Liver (tissue), 9 donors: ENCODE results near the gene ADAM11. TPM values are rescaled to one million over a fixed set of nuclear protein-coding genes. Genes with fewer than 3 reads are reported as not detected.

Experiments used
- DNase-seq: peaks from one replicate; pipeline ENCODE4 v3.0.0-alpha.2; 2017; ENCODE audit warnings: low spot score
- H3K27ac ChIP-seq, 2 donors: one replicate each; pipeline ENCODE4 v1.7.0; 2013; ENCODE audit warnings: inconsistent platforms in 2 of 2, low read length in 2 of 2, control low read depth in 1 of 2, low read depth in 1 of 2, mild to moderate bottlenecking in 1 of 2
- H3K27me3 ChIP-seq, 4 donors: one replicate each; pipeline versions ENCODE4 v1.6.1 to v1.7.0; 2013; ENCODE audit warnings: low read length in 3 of 4, inconsistent platforms in 1 of 4, mild to moderate bottlenecking in 1 of 4, moderate library complexity in 1 of 4; ENCODE audit not compliant: control insufficient read depth in 4 of 4, insufficient read depth in 4 of 4
- H3K36me3 ChIP-seq, 4 donors: one replicate each; pipeline versions ENCODE4 v1.6.1 to v1.7.0; 2013; ENCODE audit warnings: low read length in 3 of 4, mild to moderate bottlenecking in 3 of 4, low read depth in 1 of 4, moderate library complexity in 1 of 4; ENCODE audit not compliant: control insufficient read depth in 4 of 4, insufficient read depth in 3 of 4
- H3K4me1 ChIP-seq, 4 donors: one replicate each; pipeline versions ENCODE4 v1.6.1 to v1.7.0; 2013; ENCODE audit warnings: low read length in 3 of 4, mild to moderate bottlenecking in 3 of 4, moderate library complexity in 1 of 4; ENCODE audit not compliant: control insufficient read depth in 4 of 4, insufficient read depth in 4 of 4
- H3K4me3 ChIP-seq, 3 donors: one replicate each; pipeline versions ENCODE4 v1.6.1 to v1.7.0; 2013; ENCODE audit warnings: low read length in 3 of 3, control low read depth in 1 of 3, low read depth in 1 of 3, mild to moderate bottlenecking in 1 of 3
- H3K9ac ChIP-seq, 2 donors: one replicate each; pipeline ENCODE4 v1.7.0; 2013; ENCODE audit warnings: low read length in 2 of 2, mild to moderate bottlenecking in 2 of 2, moderate library complexity in 2 of 2, control low read depth in 1 of 2, low read depth in 1 of 2
- H3K9me3 ChIP-seq, 4 donors: one replicate each; pipeline versions ENCODE4 v1.6.1 to v1.7.0; 2013; ENCODE audit warnings: low read length in 3 of 4; ENCODE audit not compliant: control insufficient read depth in 4 of 4
- EGR1 ChIP-seq, 2 donors: IDR thresholded peaks; 2 replicates each; pipeline ENCODE4 v1.6.1; 2016 to 2018; ENCODE audit warnings: antibody characterized with exemption in 2 of 2, low read depth in 2 of 2
- FOXA1 ChIP-seq: IDR thresholded peaks from 2 replicates; pipeline ENCODE4 v1.6.1; 2016; ENCODE audit warnings: antibody characterized with exemption
- FOXA2 ChIP-seq: IDR thresholded peaks from 2 replicates; pipeline ENCODE4 v1.6.1; 2016; ENCODE audit warnings: antibody characterized with exemption
- GABPA ChIP-seq, 2 donors: IDR thresholded peaks in 1 of 2; conservative IDR thresholded peaks in 1 of 2; 2 replicates each; pipeline ENCODE4 v1.6.1; 2016; ENCODE audit warnings: antibody characterized with exemption in 2 of 2, mild to moderate bottlenecking in 1 of 2, moderate library complexity in 1 of 2
- HNF4A ChIP-seq, 2 donors: conservative IDR thresholded peaks; 2 replicates each; pipeline ENCODE4 v1.6.1; 2016; ENCODE audit warnings: antibody characterized with exemption in 2 of 2, mild to moderate bottlenecking in 2 of 2
- HNF4G ChIP-seq: IDR thresholded peaks from 2 replicates; pipeline ENCODE4 v1.6.1; 2016; ENCODE audit warnings: antibody characterized with exemption
- JUND ChIP-seq, 2 donors: IDR thresholded peaks; 2 replicates each; pipeline ENCODE4 v1.6.1; 2016; ENCODE audit warnings: antibody characterized with exemption in 2 of 2
- NR2F2 ChIP-seq: IDR thresholded peaks from 2 replicates; pipeline ENCODE4 v1.6.1; 2016; ENCODE audit warnings: antibody characterized with exemption
- RAD21 ChIP-seq, 2 donors: IDR thresholded peaks; 2 replicates each; pipeline ENCODE4 v1.6.1; 2016; ENCODE audit warnings: antibody characterized with exemption in 2 of 2, mild to moderate bottlenecking in 2 of 2
- RXRA ChIP-seq, 2 donors: IDR thresholded peaks; 2 replicates each; pipeline ENCODE4 v1.6.1; 2017 to 2018; ENCODE audit warnings: antibody characterized with exemption in 2 of 2, mild to moderate bottlenecking in 1 of 2
- SP1 ChIP-seq: IDR thresholded peaks from 2 replicates; pipeline ENCODE4 v1.6.1; 2018; ENCODE audit warnings: antibody characterized with exemption, mild to moderate bottlenecking
- TAF1 ChIP-seq: conservative IDR thresholded peaks from 2 replicates; pipeline ENCODE4 v1.6.1; 2016; ENCODE audit warnings: antibody characterized with exemption, mild to moderate bottlenecking
- YY1 ChIP-seq: IDR thresholded peaks from 2 replicates; pipeline ENCODE4 v1.6.1; 2016; ENCODE audit warnings: antibody characterized with exemption, mild to moderate bottlenecking
- WGBS: extraction: QIAGEN DNeasy Blood & Tissue Kit; methylation state at CpG from one replicate; pipeline ENCODE4 v1.1.7; 2013; 5-methylcytosine and 5-hydroxymethylcytosine counted together
- polyA plus RNA-seq, 2 donors: library from polyadenylated mRNA; stranded (reverse) in 1 of 2; unstranded in 1 of 2; fragments of 200-250 nt in 1 of 2; fragments of >200 nt in 1 of 2; fragmentation: Nextera tagmentation in 1 of 2; extraction: Ambion mirVana in 1 of 2; gene quantifications; one replicate each; pipeline versions ENCODE4 v1.2.1 to v1.2.3, GENCODE V29; 2013 to 2015
- total RNA-seq, 2 donors: library from RNA; depleted of rRNA; stranded (reverse); fragments of >200 nt; gene quantifications; one replicate each; pipeline ENCODE4 v1.2.3, GENCODE V29; 2014
- TF ChIP-seq, protein P1 (sequence below): IDR thresholded peaks from 2 replicates; pipeline ENCODE4 v1.6.1; 2016; ENCODE audit warnings: antibody characterized with exemption
- TF ChIP-seq, protein P2 (sequence below): fragments of 150-350 bp; IDR thresholded peaks from 2 replicates; pipeline ENCODE4 v1.5.1; 2017; ENCODE audit warnings: improper control_type of control experiment, low read depth, low read length; ENCODE audit not compliant: missing input control
- TF ChIP-seq, protein P3 (sequence below): IDR thresholded peaks from 2 replicates; pipeline ENCODE4 v1.6.1; 2016; ENCODE audit warnings: antibody characterized with exemption, mild to moderate bottlenecking
- TF ChIP-seq, protein P4 (sequence below): IDR thresholded peaks from 2 replicates; pipeline ENCODE4 v1.6.1; 2016; ENCODE audit warnings: antibody characterized with exemption
- TF ChIP-seq, protein P5 (sequence below): IDR thresholded peaks from 2 replicates; pipeline ENCODE4 v1.6.1; 2016; ENCODE audit warnings: antibody characterized with exemption
- donor health status: healthy.
- donor health status: healthy.
- donor health status: healthy.
- donor health status: healthy.
- donor health status: healthy.

The ADAM11 gene, protein sequence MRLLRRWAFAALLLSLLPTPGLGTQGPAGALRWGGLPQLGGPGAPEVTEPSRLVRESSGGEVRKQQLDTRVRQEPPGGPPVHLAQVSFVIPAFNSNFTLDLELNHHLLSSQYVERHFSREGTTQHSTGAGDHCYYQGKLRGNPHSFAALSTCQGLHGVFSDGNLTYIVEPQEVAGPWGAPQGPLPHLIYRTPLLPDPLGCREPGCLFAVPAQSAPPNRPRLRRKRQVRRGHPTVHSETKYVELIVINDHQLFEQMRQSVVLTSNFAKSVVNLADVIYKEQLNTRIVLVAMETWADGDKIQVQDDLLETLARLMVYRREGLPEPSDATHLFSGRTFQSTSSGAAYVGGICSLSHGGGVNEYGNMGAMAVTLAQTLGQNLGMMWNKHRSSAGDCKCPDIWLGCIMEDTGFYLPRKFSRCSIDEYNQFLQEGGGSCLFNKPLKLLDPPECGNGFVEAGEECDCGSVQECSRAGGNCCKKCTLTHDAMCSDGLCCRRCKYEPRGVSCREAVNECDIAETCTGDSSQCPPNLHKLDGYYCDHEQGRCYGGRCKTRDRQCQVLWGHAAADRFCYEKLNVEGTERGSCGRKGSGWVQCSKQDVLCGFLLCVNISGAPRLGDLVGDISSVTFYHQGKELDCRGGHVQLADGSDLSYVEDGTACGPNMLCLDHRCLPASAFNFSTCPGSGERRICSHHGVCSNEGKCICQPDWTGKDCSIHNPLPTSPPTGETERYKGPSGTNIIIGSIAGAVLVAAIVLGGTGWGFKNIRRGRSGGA
- total RNA-seq (1 to 10 TPM in 1 of 2 donors, under 1 TPM in 1; 0.08 to 1.1 TPM), polyA plus RNA-seq (under 1 TPM in 1 of 2 donors, not detected in 1; 0.06 TPM)

DNA sequence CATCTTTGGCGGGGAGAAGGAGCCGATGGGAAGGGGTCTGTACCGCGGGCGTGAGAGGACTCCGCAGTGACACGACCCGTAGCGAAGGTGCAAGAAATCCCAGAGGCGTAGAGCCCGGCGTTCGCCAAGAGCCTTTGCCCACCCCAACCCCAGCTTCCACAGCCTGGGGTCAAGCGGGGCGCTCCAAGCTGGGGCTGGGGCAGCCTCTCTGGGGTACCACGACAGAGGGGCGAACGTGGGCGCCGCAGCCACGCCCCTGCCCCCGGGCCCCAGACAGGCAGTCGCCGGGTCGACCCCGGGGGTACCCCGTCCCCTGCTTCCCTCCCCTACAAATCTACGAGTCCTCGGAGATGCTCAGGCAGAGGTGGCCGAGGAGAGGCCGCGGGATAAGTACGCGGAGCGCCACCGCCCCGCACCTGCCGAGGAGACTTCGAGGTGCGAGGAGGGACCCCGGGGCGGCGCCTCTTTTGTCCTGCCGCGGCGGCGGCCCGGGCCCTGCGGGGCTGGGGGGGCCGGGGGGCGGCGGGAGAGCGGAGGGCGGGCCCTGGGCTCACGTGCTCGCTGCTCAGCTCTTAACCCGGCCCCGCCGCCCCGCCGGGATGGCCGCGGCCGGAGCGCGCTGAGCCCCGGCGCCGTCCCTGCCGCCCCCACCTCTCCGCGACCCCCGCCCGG lies at the start of gene ADAM11:
TSS of gene ADAM11 (plus strand) at position 575 of the 672 bp plus-strand sequence. CDS start 212 bp downstream, outside the sequence.
- H3K9me3 ChIP-seq = no peaks in the 10 kb centered on the region
- no peak within 1 kb of the TSS for H3K9ac ChIP-seq
- peak within 1 kb of the TSS in 1 of 3 donors; percentile 59 for H3K4me3 ChIP-seq
- H3K4me1 ChIP-seq = peaks cover 3 to 10% (median 4%) of the 10 kb centered on the region in 4 donors
- WGBS = 6% methylated on average over 74 of the region's 74 CpGs
- no peak within 1 kb of the TSS for H3K27ac ChIP-seq
- H3K27me3 ChIP-seq = peaks cover 0 to 7% (median 2%) of the 10 kb centered on the region in 4 donors
- no peaks in the 10 kb centered on the region for H3K36me3 ChIP-seq
- TF ChIP-seq YY1 = no peak
- TF ChIP-seq FOXA1 = no peak
- no peak for TF ChIP-seq RAD21 (IDR thresholded peaks at IDR 0.05)
- TF ChIP-seq SP1 = no peak
- no peak for TF ChIP-seq HNF4G
- no peak for TF ChIP-seq JUND (IDR thresholded peaks at IDR 0.05)
- no peak for TF ChIP-seq NR2F2
- TF ChIP-seq, protein P1, sequence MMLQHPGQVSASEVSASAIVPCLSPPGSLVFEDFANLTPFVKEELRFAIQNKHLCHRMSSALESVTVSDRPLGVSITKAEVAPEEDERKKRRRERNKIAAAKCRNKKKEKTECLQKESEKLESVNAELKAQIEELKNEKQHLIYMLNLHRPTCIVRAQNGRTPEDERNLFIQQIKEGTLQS = no peak
- TF ChIP-seq, protein P2, sequence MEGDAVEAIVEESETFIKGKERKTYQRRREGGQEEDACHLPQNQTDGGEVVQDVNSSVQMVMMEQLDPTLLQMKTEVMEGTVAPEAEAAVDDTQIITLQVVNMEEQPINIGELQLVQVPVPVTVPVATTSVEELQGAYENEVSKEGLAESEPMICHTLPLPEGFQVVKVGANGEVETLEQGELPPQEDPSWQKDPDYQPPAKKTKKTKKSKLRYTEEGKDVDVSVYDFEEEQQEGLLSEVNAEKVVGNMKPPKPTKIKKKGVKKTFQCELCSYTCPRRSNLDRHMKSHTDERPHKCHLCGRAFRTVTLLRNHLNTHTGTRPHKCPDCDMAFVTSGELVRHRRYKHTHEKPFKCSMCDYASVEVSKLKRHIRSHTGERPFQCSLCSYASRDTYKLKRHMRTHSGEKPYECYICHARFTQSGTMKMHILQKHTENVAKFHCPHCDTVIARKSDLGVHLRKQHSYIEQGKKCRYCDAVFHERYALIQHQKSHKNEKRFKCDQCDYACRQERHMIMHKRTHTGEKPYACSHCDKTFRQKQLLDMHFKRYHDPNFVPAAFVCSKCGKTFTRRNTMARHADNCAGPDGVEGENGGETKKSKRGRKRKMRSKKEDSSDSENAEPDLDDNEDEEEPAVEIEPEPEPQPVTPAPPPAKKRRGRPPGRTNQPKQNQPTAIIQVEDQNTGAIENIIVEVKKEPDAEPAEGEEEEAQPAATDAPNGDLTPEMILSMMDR = no peak
- TF ChIP-seq, protein P3, sequence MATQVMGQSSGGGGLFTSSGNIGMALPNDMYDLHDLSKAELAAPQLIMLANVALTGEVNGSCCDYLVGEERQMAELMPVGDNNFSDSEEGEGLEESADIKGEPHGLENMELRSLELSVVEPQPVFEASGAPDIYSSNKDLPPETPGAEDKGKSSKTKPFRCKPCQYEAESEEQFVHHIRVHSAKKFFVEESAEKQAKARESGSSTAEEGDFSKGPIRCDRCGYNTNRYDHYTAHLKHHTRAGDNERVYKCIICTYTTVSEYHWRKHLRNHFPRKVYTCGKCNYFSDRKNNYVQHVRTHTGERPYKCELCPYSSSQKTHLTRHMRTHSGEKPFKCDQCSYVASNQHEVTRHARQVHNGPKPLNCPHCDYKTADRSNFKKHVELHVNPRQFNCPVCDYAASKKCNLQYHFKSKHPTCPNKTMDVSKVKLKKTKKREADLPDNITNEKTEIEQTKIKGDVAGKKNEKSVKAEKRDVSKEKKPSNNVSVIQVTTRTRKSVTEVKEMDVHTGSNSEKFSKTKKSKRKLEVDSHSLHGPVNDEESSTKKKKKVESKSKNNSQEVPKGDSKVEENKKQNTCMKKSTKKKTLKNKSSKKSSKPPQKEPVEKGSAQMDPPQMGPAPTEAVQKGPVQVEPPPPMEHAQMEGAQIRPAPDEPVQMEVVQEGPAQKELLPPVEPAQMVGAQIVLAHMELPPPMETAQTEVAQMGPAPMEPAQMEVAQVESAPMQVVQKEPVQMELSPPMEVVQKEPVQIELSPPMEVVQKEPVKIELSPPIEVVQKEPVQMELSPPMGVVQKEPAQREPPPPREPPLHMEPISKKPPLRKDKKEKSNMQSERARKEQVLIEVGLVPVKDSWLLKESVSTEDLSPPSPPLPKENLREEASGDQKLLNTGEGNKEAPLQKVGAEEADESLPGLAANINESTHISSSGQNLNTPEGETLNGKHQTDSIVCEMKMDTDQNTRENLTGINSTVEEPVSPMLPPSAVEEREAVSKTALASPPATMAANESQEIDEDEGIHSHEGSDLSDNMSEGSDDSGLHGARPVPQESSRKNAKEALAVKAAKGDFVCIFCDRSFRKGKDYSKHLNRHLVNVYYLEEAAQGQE = no peak
- TF ChIP-seq GABPA (IDR thresholded peaks at IDR 0.05 in 1 of 2, conservative IDR thresholded peaks at IDR 0.05 in 1 of 2) = no peak
- TF ChIP-seq TAF1 = no peak
- TF ChIP-seq FOXA2 = no peak
- no peak for TF ChIP-seq HNF4A (conservative IDR thresholded peaks at IDR 0.05)
- no peak for TF ChIP-seq RXRA (IDR thresholded peaks at IDR 0.05)
- TF ChIP-seq, protein P4, sequence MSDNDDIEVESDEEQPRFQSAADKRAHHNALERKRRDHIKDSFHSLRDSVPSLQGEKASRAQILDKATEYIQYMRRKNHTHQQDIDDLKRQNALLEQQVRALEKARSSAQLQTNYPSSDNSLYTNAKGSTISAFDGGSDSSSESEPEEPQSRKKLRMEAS = no peak
- no peak for TF ChIP-seq EGR1 (IDR thresholded peaks at IDR 0.05; ENCODE audit: low read depth in 2 of 2)
- TF ChIP-seq, protein P5, sequence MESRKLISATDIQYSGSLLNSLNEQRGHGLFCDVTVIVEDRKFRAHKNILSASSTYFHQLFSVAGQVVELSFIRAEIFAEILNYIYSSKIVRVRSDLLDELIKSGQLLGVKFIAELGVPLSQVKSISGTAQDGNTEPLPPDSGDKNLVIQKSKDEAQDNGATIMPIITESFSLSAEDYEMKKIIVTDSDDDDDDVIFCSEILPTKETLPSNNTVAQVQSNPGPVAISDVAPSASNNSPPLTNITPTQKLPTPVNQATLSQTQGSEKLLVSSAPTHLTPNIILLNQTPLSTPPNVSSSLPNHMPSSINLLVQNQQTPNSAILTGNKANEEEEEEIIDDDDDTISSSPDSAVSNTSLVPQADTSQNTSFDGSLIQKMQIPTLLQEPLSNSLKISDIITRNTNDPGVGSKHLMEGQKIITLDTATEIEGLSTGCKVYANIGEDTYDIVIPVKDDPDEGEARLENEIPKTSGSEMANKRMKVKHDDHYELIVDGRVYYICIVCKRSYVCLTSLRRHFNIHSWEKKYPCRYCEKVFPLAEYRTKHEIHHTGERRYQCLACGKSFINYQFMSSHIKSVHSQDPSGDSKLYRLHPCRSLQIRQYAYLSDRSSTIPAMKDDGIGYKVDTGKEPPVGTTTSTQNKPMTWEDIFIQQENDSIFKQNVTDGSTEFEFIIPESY = no peak
- no peak for DNase-seq
